ENCODE measurements around the gene AGAP5.
A peak's percentile ranks its signal among the peaks of the same experiment; 100 is the strongest.

Gene AGAP5

GRCh38 chr10:73625884-73626752, 71.8 kb downstream of the AGAP5 start:
- peak; percentile 96 for DNase-seq (ENCODE audit: low spot score)

GRCh38 chr10:73625004-73625883, 72.7 kb downstream of the AGAP5 start:
- DNase-seq (ENCODE audit: low spot score): no peak

More at GRCh38 chr10:73625884-73626752, 71.8 kb downstream of the AGAP5 start:
- TF ChIP-seq CTCF (IDR thresholded peaks at IDR 0.05): no peak
- Histone ChIP-seq H3K4me3 (peak overlapping the region; percentile 86), H3K27ac (peak overlapping the region; percentile 79 to 85)

More at GRCh38 chr10:73625004-73625883, 72.7 kb downstream of the AGAP5 start:
- no peak for TF ChIP-seq CTCF (IDR thresholded peaks at IDR 0.05)
- peak overlapping the region; percentile 86 for H3K4me3 ChIP-seq
- peak overlapping the region; percentile 58 to 85 for H3K27ac ChIP-seq

Data from coronary artery (tissue), 2 donors.